Ectodermal cell (in vitro differentiated cells): Measurements from ENCODE around the gene SOAT2.

ENCODE experiments used
- H3K27ac ChIP-seq: 2 replicates; pipeline ENCODE4 v1.7.0; 2013; ENCODE audit warnings: mild to moderate bottlenecking, low read depth, low read length; ENCODE audit not compliant: insufficient read depth, poor library complexity, severe bottlenecking
- H3K27me3 ChIP-seq: 2 replicates; pipeline ENCODE4 v1.7.0; 2013; ENCODE audit warnings: mild to moderate bottlenecking, low read length; ENCODE audit not compliant: insufficient read depth, control insufficient read depth, poor library complexity, severe bottlenecking
- H3K36me3 ChIP-seq: one replicate; pipeline ENCODE4 v1.7.0; 2013; ENCODE audit warnings: low read length; ENCODE audit not compliant: control insufficient read depth, insufficient read depth
- H3K4me1 ChIP-seq: one replicate; pipeline ENCODE4 v1.7.0; 2013; ENCODE audit warnings: low read length; ENCODE audit not compliant: control insufficient read depth, insufficient read depth
- H3K4me3 ChIP-seq: 2 replicates; pipeline ENCODE4 v1.7.0; 2013; ENCODE audit warnings: low read depth, low read length, control low read depth; ENCODE audit not compliant: insufficient read depth
- H3K9me3 ChIP-seq: 2 replicates; pipeline ENCODE4 v1.7.0; 2013; ENCODE audit warnings: mild to moderate bottlenecking, low read length, moderate library complexity; ENCODE audit not compliant: control insufficient read depth
- WGBS, 2 experiments: methylation state at CpG; one replicate each; pipeline ENCODE4 v1.1.7; 2013; ENCODE audit warnings: missing lambda C conversion rate in 2 of 2; 5-methylcytosine and 5-hydroxymethylcytosine counted together

SOAT2 gene

DNA sequence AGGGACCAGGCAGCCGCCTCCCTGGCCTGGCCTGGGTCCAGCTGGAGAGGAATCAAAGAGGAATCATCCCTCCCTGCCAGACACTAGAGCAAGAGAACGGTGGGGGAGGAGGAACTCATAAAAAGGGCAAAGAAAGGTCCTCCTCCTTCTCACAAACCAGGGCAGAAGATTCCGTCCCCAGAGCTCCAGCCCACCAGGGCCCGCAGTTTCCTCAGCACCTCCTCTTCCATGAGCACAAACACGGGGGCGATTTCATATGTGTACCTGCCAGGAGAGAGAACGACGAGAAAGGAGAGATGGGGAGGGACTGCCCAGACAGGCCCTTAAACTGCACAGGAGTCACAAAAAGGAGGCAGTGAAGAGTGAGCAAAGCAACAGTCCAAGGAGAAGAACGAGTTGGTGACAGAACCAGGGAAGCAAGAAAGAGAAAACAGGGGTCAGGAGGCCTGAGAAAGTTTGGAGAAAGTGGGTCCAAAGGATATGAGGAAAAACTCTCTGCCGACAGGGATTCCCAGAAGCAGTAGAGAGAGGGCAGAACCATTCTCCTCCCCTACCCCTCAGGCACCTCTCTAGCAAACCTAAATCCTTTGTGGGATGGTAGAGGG, 68.5 kb downstream of the SOAT2 start:
- Histone ChIP-seq H3K27ac (no peak overlapping the region), H3K4me3 (no peak overlapping the region), H3K36me3 (no peaks in the 10 kb centered on the region), H3K4me1 (peaks cover 4% of the 10 kb centered on the region), H3K27me3 (peaks cover 5% of the 10 kb centered on the region), H3K9me3 (no peaks in the 10 kb centered on the region)
- 84 to 87% methylated on average over 9 to 10 of the region's 10 CpGs for whole genome bisulfite sequencing, 2 experiments

DNA sequence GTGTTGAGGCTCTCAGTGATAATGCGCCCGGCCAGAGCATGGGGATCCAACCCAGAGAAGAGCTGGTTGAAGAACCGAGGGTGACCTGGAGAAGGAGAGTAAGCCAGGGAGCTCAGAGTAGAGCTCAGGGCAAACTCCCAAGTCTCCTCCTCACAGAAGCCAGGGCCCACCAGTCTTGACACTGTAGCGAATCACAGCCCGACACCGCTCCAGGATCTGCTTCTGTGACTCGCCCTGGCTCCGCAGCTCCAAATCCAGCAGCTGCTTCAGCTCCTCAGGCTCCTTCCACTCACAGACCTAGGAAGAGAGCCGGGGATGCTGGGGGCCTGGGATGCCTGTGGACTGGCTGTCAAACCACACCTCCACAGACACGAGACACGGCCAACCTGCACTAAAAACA, 69.1 kb downstream of the SOAT2 start:
- Histone ChIP-seq H3K27ac (no peak overlapping the region), H3K36me3 (no peaks in the 10 kb centered on the region), H3K4me1 (peaks cover 4% of the 10 kb centered on the region), H3K4me3 (no peak overlapping the region), H3K27me3 (peaks cover 5% of the 10 kb centered on the region), H3K9me3 (no peaks in the 10 kb centered on the region)
- WGBS, 2 experiments = 93 to 96% methylated on average over 11 of the region's 11 CpGs

DNA sequence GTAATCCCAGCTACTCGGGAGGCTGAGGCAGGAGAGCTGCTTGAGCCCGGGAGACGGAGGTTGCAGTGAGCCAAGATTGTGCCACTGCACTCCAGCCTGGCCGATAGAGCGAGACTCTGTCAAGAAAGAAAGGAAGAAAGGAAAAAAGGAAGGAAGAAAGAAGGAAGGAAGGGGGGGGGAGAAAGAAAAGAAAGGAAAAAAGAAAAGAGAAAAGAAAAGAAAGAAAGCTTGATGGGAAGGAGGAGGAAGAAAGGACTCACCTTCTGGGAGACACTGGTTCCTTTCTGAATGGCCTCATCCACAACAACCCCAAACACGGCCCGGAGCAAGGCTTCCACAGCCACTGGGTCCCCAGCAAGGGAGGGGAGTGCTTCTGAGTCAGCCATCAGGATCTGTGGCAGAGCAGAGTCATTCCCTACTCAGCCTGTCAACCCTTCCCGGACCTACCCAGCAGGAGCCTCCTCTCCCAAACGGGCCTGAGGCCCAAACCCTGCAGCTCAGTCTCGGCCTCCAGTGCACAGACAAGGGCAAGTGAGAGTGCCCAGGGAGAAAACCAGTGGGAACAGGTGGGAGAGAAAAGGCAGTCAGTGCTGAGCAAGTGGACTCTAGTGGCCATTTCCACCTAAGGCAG, 69.9 kb downstream of the SOAT2 start:
- Histone ChIP-seq H3K9me3 (no peaks in the 10 kb centered on the region), H3K4me1 (peaks cover 4% of the 10 kb centered on the region), H3K36me3 (no peaks in the 10 kb centered on the region), H3K27me3 (peaks cover 5% of the 10 kb centered on the region), H3K4me3 (no peak overlapping the region), H3K27ac (no peak overlapping the region)
- WGBS, 2 experiments = 80 to 81% methylated on average over 10 of the region's 10 CpGs
